OCI-LY7 (cell line): ENCODE data around the gene KTN1. TPM values are rescaled to one million over a fixed set of nuclear protein-coding genes. Genes with fewer than 3 reads are reported as not detected.

Source experiments
- BruUV-seq: library from RNA; stranded (reverse); fragments of 400-500 nt; replicated peaks from 2 replicates; lab custom pipeline; 2021; lab: Mats Ljungman, UMichigan
- CTCF ChIA-PET: fragments of 300-600 bp; sonication (Branson Sonifier 250); formaldehyde crosslinking; loops from one replicate; lab custom pipeline; 2022; ENCODE audit warnings: antibody characterized with exemption; ENCODE audit not compliant: unreplicated experiment; lab: Charles Lee
- POLR2A ChIA-PET: fragments of 300-600 bp; sonication (Branson Sonifier 250); formaldehyde crosslinking; loops from one replicate; lab custom pipeline; 2022; ENCODE audit warnings: antibody characterized with exemption; lab: Charles Lee
- DNase-seq: peaks from one replicate; pipeline ENCODE4 v3.0.0-alpha.2; 2015; ENCODE audit warnings: low spot score
- H2AFZ ChIP-seq: fragments of 200-600 bp; sonication (generic), shearing (Covaris generic); 2 replicates; pipeline ENCODE4 v1.6.1; 2014; ENCODE audit warnings: mild to moderate bottlenecking, antibody characterized with exemption, low read length, moderate library complexity
- H3K27ac ChIP-seq: fragments of 200-600 bp; sonication (generic); 2 replicates; pipeline ENCODE4 v1.5.1; 2014; ENCODE audit warnings: mixed run types, low read depth, mild to moderate bottlenecking, moderate library complexity, low read length, inconsistent platforms; ENCODE audit not compliant: poor library complexity, severe bottlenecking
- H3K36me3 ChIP-seq: fragments of 200-600 bp; sonication (generic); 2 replicates; pipeline ENCODE4 v1.6.1; 2014; ENCODE audit warnings: mild to moderate bottlenecking, antibody characterized with exemption, low read length, moderate library complexity, mixed read lengths; ENCODE audit not compliant: insufficient read depth
- H3K4me1 ChIP-seq: fragments of 200-600 bp; sonication (generic); 2 replicates; pipeline ENCODE4 v1.5.1; 2014; ENCODE audit warnings: mild to moderate bottlenecking, low read length; ENCODE audit not compliant: insufficient read depth, poor library complexity, severe bottlenecking
- H3K4me2 ChIP-seq: fragments of 200-600 bp; sonication (generic); 2 replicates; pipeline ENCODE4 v1.6.1; 2014; ENCODE audit warnings: mild to moderate bottlenecking, low read length
- H3K4me3 ChIP-seq: fragments of 200-600 bp; sonication (generic); 2 replicates; pipeline ENCODE4 v1.5.1; 2014; ENCODE audit warnings: mild to moderate bottlenecking, low read depth, low read length; ENCODE audit not compliant: poor library complexity, severe bottlenecking
- H3K79me2 ChIP-seq: fragments of 200-600 bp; sonication (generic); 2 replicates; pipeline ENCODE4 v1.6.1; 2016; ENCODE audit warnings: low read depth, mild to moderate bottlenecking, low read length, moderate library complexity, mixed read lengths; ENCODE audit not compliant: insufficient read depth
- H3K9me2 ChIP-seq: fragments of 200-600 bp; sonication (generic); 2 replicates; pipeline ENCODE4 v1.6.1; 2016; ENCODE audit warnings: mild to moderate bottlenecking, low read length, mixed read lengths; ENCODE audit not compliant: insufficient read depth
- H3K9me3 ChIP-seq: fragments of 200-600 bp; sonication (generic); 2 replicates; pipeline ENCODE4 v1.6.1; 2014; ENCODE audit warnings: mild to moderate bottlenecking, mixed run types, low read length, mixed read lengths
- H4K20me1 ChIP-seq: fragments of 200-600 bp; sonication (generic); 2 replicates; pipeline ENCODE4 v1.6.1; 2014; ENCODE audit warnings: mild to moderate bottlenecking, antibody characterized with exemption, low read length, moderate library complexity, mixed read lengths; ENCODE audit not compliant: insufficient read depth
- CTCF ChIP-seq: fragments of 200-600 bp; sonication (generic); conservative IDR thresholded peaks from 2 replicates; pipeline ENCODE4 v1.5.1; 2014; ENCODE audit warnings: mild to moderate bottlenecking, antibody characterized with exemption, low read length, moderate library complexity, mixed read lengths
- EZH2phosphoT487 ChIP-seq: fragments of 200-600 bp; sonication (generic); IDR thresholded peaks from 2 replicates; pipeline ENCODE4 v1.6.1; 2018; ENCODE audit warnings: low read depth, borderline replicate concordance, mild to moderate bottlenecking, mixed run types, antibody characterized with exemption, low read length, moderate library complexity, mixed read lengths
- intact Hi-C: fragments of 100-400 bp; cut with micrococcal nuclease; formaldehyde crosslinking; loops from one replicate; pipeline ENCODE4 v1.10.0; 2022; ENCODE audit not compliant: unreplicated experiment
- total RNA-seq, 2 experiments: library from RNA; depleted of rRNA in 1 of 2; stranded (reverse); fragments of >200 nt in 1 of 2; shearing (Covaris generic) in 1 of 2; gene quantifications; 2 replicates each; pipeline ENCODE4 v1.2.3, GENCODE V29; 2014 to 2022

Gene KTN1
- total RNA-seq, 2 experiments from 2014 or later: 60.6 to 124 TPM

DNA sequence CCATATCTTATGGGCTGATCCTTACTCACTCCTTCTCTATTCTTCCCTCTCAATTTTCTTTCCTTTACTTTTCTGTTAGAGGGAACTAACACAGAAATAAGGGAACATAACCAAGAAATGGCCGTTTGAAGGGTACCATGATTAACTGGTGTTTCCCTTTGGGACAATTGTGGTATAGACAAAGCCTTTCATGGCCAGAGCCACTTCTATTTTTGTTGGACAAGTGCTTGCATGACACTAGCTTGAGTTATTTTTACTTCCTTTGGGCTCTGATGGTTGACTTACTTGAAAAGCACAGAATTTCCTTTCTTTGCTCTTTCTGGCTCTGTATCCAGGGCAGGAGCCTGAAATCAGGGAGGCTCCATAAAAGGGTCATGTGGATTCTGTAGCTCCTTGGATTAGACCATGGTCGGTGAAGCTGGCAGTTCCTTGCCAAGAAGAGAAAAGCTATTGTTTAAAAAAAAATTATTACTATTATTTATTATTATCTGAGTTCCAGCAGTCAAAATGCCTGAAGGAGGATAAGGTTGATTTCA lies 130.6 kb downstream of the KTN1 start:
- ChIA-PET CTCF (no interaction called here), POLR2A (no interaction called here)
- TF ChIP-seq EZH2phosphoT487 (no peak), CTCF (no peak)
- Histone ChIP-seq H3K36me3 (no peaks in the 10 kb centered on the region), H3K9me2 (no peaks in the 10 kb centered on the region), H4K20me1 (no peaks in the 10 kb centered on the region), H3K27ac (no peak overlapping the region), H2AFZ (no peak overlapping the region), H3K9me3 (no peaks in the 10 kb centered on the region), H3K79me2 (no peaks in the 10 kb centered on the region), H3K4me2 (no peak overlapping the region), H3K4me3 (no peak overlapping the region), H3K4me1 (no peaks in the 10 kb centered on the region)
- DNase-seq: no peak
- intact Hi-C loops: no loop called here
- BruUV-seq: no TSS peak

DNA sequence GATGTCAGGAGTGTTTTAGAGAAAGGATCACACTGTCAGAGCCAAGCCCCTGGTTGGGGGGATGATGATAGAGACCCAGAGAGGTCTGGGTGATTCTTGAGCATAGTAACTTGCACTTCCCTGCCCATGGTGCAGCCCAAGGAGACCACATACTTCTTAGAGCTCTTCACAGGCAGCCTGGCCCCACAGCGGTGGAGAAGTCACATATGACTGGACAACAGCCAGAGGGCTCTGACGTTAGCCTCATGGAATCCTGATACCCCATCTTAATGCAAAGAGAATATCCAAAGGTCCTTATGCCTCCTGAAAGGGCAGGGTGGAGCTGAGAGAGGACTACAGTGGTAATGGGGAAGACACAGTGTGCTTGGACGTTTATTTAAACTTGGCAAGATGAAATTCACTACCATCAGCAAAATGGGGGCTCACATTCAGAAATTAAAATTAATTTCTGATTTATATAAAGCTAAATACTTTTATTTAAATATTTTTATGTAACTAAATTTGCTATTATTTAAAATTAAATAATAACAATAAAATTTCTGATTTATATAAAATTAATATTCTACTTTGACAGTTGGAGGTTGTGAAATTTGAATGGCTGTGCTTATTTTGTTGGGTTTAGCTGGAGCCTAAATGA lies 131.3 kb downstream of the KTN1 start:
- Histone ChIP-seq H3K79me2 (no peaks in the 10 kb centered on the region), H3K4me2 (no peak overlapping the region), H2AFZ (no peak overlapping the region), H3K4me1 (no peaks in the 10 kb centered on the region), H3K27ac (no peak overlapping the region), H4K20me1 (no peaks in the 10 kb centered on the region), H3K36me3 (no peaks in the 10 kb centered on the region), H3K9me3 (no peaks in the 10 kb centered on the region), H3K9me2 (no peaks in the 10 kb centered on the region), H3K4me3 (no peak overlapping the region)
- intact Hi-C loops: no loop called here
- CTCF ChIA-PET: no interaction called here
- POLR2A ChIA-PET: no interaction called here
- TF ChIP-seq EZH2phosphoT487: no peak
- DNase-seq: no peak
- BruUV-seq: no TSS peak

GRCh38 chr14:55712491-55712890 lies 132.5 kb downstream of the KTN1 start:
- Histone ChIP-seq H3K79me2 (no peaks in the 10 kb centered on the region), H3K4me1 (no peaks in the 10 kb centered on the region), H3K9me3 (no peaks in the 10 kb centered on the region), H3K9me2 (no peaks in the 10 kb centered on the region), H3K4me3 (no peak overlapping the region), H4K20me1 (no peaks in the 10 kb centered on the region), H3K36me3 (no peaks in the 10 kb centered on the region), H3K27ac (no peak overlapping the region), H3K4me2 (no peak overlapping the region), H2AFZ (no peak overlapping the region)
- TF ChIP-seq EZH2phosphoT487 (no peak), CTCF (no peak)
- CTCF ChIA-PET: no interaction called here
- DNase-seq: no peak
- POLR2A ChIA-PET: interaction anchor here (0.5 to 0.7 kb wide), 2 partner anchors 8 to 12 kb away, joined by 3 to 5 read pairs; no protein-coding TSS in a partner anchor
- BruUV-seq: no TSS peak
- intact Hi-C loops: no loop called here
